ENCODE data around the gene UBE2D1. TPM values are rescaled to one million over a fixed set of nuclear protein-coding genes. Genes with fewer than 3 reads are reported as not detected.

UBE2D1 gene
- total and polyA plus RNA-seq, 2 of the 13 experiments (the other 11 are each of a cell fraction or from before 2014, with no cell fraction given): 6.2 to 13.8 TPM

DNA sequence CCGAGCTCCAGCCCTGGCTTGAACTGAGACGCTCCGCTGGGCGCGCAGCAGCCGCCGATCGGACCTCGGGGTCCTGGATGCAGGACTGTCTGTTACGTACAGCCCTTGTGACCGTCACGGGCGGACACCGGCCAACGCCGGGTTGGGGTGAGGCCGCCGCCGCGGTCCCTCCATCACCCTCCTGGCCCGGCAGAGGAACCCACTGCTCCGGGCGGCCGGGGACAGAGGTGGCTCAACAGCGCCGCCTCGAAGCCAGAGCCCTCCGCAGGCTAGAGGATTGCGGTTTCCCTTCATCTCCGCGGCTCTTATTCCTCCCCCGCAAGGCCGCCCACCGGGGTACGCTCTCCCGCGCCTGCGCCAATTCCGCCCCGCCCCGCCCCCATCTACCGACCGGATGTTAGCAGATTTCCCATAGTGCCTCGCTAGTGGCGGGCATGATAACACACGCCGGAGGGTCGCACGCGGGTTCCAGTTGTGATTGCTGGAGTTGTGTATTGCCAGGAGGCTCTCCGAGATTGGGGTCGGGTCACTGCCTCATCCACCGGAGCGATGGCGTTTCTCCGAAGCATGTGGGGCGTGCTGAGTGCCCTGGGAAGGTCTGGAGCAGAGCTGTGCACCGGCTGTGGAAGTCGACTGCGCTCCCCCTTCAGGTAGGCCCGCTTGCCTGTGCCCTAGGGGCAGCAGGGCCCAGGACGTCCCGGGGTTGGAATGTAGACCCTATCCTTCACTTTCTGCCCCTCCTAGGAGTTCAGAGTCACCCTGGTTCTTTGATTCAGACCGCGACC, 50.4 kb downstream of the UBE2D1 start, which contains the start of gene TFAM (continued):
- TF ChIP-seq, protein P1, sequence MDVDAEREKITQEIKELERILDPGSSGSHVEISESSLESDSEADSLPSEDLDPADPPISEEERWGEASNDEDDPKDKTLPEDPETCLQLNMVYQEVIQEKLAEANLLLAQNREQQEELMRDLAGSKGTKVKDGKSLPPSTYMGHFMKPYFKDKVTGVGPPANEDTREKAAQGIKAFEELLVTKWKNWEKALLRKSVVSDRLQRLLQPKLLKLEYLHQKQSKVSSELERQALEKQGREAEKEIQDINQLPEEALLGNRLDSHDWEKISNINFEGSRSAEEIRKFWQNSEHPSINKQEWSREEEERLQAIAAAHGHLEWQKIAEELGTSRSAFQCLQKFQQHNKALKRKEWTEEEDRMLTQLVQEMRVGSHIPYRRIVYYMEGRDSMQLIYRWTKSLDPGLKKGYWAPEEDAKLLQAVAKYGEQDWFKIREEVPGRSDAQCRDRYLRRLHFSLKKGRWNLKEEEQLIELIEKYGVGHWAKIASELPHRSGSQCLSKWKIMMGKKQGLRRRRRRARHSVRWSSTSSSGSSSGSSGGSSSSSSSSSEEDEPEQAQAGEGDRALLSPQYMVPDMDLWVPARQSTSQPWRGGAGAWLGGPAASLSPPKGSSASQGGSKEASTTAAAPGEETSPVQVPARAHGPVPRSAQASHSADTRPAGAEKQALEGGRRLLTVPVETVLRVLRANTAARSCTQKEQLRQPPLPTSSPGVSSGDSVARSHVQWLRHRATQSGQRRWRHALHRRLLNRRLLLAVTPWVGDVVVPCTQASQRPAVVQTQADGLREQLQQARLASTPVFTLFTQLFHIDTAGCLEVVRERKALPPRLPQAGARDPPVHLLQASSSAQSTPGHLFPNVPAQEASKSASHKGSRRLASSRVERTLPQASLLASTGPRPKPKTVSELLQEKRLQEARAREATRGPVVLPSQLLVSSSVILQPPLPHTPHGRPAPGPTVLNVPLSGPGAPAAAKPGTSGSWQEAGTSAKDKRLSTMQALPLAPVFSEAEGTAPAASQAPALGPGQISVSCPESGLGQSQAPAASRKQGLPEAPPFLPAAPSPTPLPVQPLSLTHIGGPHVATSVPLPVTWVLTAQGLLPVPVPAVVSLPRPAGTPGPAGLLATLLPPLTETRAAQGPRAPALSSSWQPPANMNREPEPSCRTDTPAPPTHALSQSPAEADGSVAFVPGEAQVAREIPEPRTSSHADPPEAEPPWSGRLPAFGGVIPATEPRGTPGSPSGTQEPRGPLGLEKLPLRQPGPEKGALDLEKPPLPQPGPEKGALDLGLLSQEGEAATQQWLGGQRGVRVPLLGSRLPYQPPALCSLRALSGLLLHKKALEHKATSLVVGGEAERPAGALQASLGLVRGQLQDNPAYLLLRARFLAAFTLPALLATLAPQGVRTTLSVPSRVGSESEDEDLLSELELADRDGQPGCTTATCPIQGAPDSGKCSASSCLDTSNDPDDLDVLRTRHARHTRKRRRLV (CRISPR knock-in tag; IDR thresholded peaks at IDR 0.05): 0 out of 2 replicates have a peak, but pooled peaks have one; percentile 55
- peak; percentile 85; the same call in 1 of the 2 replicates for TF ChIP-seq ZNF547 (CRISPR knock-in tag; IDR thresholded peaks at IDR 0.05)
- no peak for TF ChIP-seq ZNF672 (CRISPR knock-in tag; IDR thresholded peaks at IDR 0.05)
- TF ChIP-seq MEF2D (CRISPR knock-in tag; IDR thresholded peaks at IDR 0.05): peak; percentile 86; the same call in 1 of the 2 replicates
- TF ChIP-seq RARG (CRISPR knock-in tag; IDR thresholded peaks at IDR 0.05; ENCODE audit: low read depth): no peak
- TF ChIP-seq ZNF451 (CRISPR knock-in tag; IDR thresholded peaks at IDR 0.05): peak; percentile 79
- TF ChIP-seq ZNF44 (CRISPR knock-in tag; IDR thresholded peaks at IDR 0.05): peak; percentile 98
- TF ChIP-seq, protein P2, sequence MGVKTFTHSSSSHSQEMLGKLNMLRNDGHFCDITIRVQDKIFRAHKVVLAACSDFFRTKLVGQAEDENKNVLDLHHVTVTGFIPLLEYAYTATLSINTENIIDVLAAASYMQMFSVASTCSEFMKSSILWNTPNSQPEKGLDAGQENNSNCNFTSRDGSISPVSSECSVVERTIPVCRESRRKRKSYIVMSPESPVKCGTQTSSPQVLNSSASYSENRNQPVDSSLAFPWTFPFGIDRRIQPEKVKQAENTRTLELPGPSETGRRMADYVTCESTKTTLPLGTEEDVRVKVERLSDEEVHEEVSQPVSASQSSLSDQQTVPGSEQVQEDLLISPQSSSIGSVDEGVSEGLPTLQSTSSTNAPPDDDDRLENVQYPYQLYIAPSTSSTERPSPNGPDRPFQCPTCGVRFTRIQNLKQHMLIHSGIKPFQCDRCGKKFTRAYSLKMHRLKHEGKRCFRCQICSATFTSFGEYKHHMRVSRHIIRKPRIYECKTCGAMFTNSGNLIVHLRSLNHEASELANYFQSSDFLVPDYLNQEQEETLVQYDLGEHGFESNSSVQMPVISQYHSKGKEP (CRISPR knock-in tag; IDR thresholded peaks at IDR 0.05): peak; percentile 55; the same call in 1 of the 2 replicates
- TF ChIP-seq, protein P3, sequence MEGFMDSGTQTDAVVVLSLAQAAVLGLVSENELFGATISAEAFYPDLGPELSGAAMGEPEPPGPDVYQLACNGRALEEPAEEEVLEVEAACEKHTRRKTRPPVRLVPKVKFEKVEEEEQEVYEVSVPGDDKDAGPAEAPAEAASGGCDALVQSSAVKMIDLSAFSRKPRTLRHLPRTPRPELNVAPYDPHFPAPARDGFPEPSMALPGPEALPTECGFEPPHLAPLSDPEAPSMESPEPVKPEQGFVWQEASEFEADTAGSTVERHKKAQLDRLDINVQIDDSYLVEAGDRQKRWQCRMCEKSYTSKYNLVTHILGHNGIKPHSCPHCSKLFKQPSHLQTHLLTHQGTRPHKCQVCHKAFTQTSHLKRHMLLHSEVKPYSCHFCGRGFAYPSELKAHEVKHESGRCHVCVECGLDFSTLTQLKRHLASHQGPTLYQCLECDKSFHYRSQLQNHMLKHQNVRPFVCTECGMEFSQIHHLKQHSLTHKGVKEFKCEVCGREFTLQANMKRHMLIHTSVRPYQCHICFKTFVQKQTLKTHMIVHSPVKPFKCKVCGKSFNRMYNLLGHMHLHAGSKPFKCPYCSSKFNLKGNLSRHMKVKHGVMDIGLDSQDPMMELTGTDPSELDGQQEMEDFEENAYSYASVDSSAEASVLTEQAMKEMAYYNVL (CRISPR knock-in tag; IDR thresholded peaks at IDR 0.05; ENCODE audit: borderline replicate concordance): peak; percentile 59; the same call in 1 of the 2 replicates
- TF ChIP-seq, protein P4, sequence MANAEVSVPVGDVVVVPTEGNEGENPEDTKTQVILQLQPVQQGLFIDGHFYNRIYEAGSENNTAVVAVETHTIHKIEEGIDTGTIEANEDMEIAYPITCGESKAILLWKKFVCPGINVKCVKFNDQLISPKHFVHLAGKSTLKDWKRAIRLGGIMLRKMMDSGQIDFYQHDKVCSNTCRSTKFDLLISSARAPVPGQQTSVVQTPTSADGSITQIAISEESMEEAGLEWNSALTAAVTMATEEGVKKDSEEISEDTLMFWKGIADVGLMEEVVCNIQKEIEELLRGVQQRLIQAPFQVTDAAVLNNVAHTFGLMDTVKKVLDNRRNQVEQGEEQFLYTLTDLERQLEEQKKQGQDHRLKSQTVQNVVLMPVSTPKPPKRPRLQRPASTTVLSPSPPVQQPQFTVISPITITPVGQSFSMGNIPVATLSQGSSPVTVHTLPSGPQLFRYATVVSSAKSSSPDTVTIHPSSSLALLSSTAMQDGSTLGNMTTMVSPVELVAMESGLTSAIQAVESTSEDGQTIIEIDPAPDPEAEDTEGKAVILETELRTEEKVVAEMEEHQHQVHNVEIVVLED (CRISPR knock-in tag; IDR thresholded peaks at IDR 0.05; ENCODE audit: borderline replicate concordance): peak; percentile 67; the same call in 1 of the 2 replicates
- no peak; the same call in 1 of the 2 replicates for TF ChIP-seq SP4 (CRISPR knock-in tag; IDR thresholded peaks at IDR 0.05)
- TF ChIP-seq ELF1 (CRISPR knock-in tag; IDR thresholded peaks at IDR 0.05): peak; percentile 60
- TF ChIP-seq, protein P5, sequence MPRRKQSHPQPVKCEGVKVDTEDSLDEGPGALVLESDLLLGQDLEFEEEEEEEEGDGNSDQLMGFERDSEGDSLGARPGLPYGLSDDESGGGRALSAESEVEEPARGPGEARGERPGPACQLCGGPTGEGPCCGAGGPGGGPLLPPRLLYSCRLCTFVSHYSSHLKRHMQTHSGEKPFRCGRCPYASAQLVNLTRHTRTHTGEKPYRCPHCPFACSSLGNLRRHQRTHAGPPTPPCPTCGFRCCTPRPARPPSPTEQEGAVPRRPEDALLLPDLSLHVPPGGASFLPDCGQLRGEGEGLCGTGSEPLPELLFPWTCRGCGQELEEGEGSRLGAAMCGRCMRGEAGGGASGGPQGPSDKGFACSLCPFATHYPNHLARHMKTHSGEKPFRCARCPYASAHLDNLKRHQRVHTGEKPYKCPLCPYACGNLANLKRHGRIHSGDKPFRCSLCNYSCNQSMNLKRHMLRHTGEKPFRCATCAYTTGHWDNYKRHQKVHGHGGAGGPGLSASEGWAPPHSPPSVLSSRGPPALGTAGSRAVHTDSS (CRISPR knock-in tag; conservative IDR thresholded peaks at IDR 0.05): 0 out of 2 replicates have a peak, but pooled peaks have one; percentile 19
- TF ChIP-seq, protein P6, sequence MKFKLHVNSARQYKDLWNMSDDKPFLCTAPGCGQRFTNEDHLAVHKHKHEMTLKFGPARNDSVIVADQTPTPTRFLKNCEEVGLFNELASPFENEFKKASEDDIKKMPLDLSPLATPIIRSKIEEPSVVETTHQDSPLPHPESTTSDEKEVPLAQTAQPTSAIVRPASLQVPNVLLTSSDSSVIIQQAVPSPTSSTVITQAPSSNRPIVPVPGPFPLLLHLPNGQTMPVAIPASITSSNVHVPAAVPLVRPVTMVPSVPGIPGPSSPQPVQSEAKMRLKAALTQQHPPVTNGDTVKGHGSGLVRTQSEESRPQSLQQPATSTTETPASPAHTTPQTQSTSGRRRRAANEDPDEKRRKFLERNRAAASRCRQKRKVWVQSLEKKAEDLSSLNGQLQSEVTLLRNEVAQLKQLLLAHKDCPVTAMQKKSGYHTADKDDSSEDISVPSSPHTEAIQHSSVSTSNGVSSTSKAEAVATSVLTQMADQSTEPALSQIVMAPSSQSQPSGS (CRISPR knock-in tag; IDR thresholded peaks at IDR 0.05): peak; percentile 63

Data from HepG2 (cell line).